IMR-90 (cell line): Measurements from ENCODE around the gene CDK15. TPM values are rescaled to one million over a fixed set of nuclear protein-coding genes. Genes with fewer than 3 reads are reported as not detected.

Experiments used
- ATAC-seq: fragments of 200-7000 bp; cut with Tn5 transposase; 2 replicates; pipeline ENCODE4 v1.9.1; 2020; ENCODE audit warnings: low read depth, mild to moderate bottlenecking, moderate library complexity
- BruUV-seq: library from RNA; stranded (reverse); fragments of 400-500 nt; replicated peaks from 2 replicates; lab custom pipeline; 2021; lab: Mats Ljungman, UMichigan
- CTCF ChIA-PET: fragments of 300-600 bp; formaldehyde crosslinking; extraction: SDS; loops from one replicate; lab custom pipeline; 2021; ENCODE audit warnings: antibody characterized with exemption; lab: Yijun Ruan, JAX
- POLR2A ChIA-PET: fragments of 300-600 bp; sonication (Branson Sonifier 250); formaldehyde crosslinking; loops from one replicate; lab custom pipeline; 2022; ENCODE audit warnings: antibody characterized with exemption; ENCODE audit not compliant: unreplicated experiment; lab: Charles Lee
- DNase-seq: peaks from one replicate; pipeline ENCODE4 v3.0.0; 2013
- H2AFZ ChIP-seq: replicated peaks from 2 replicates; pipeline ENCODE3; 2013; ENCODE audit warnings: low read length, mild to moderate bottlenecking; ENCODE audit not compliant: poor library complexity
- H2AK5ac ChIP-seq: 2 replicates; pipeline ENCODE4 v1.6.1; 2013; ENCODE audit warnings: low read depth, low read length, inconsistent platforms
- H2AK9ac ChIP-seq: replicated peaks from 2 replicates; pipeline ENCODE3; 2013; ENCODE audit warnings: mild to moderate bottlenecking, low read depth, low read length, moderate library complexity; ENCODE audit not compliant: poor library complexity
- H2BK120ac ChIP-seq: 2 replicates; pipeline ENCODE4 v1.6.1; 2013; ENCODE audit warnings: low read depth, low read length, inconsistent platforms
- H2BK15ac ChIP-seq: 3 replicates; pipeline ENCODE4 v1.6.1; 2013; ENCODE audit warnings: low read depth, low read length, inconsistent platforms
- H2BK20ac ChIP-seq: 2 replicates; pipeline ENCODE4 v1.6.1; 2013; ENCODE audit warnings: low read depth, mild to moderate bottlenecking, inconsistent platforms, low read length, moderate library complexity
- H2BK5ac ChIP-seq: 2 replicates; pipeline ENCODE4 v1.6.1; 2013; ENCODE audit warnings: mild to moderate bottlenecking, low read depth, low read length, inconsistent platforms; ENCODE audit not compliant: poor library complexity, severe bottlenecking
- H3K14ac ChIP-seq: replicated peaks from 2 replicates; pipeline ENCODE4 v1.6.1; 2013; ENCODE audit warnings: low read depth, low read length, inconsistent platforms
- H3K18ac ChIP-seq: 2 replicates; pipeline ENCODE4 v1.6.1; 2013; ENCODE audit warnings: low read depth, low read length, control low read depth
- H3K23ac ChIP-seq: 2 replicates; pipeline ENCODE4 v1.6.1; 2013; ENCODE audit warnings: low read depth, low read length, inconsistent platforms
- H3K27ac ChIP-seq: 2 replicates; pipeline ENCODE4 v1.5.1; 2013; ENCODE audit warnings: mild to moderate bottlenecking, control low read depth, low read length; ENCODE audit not compliant: insufficient read depth
- H3K27me3 ChIP-seq: 2 replicates; pipeline ENCODE4 v1.6.1; 2013; ENCODE audit warnings: low read length; ENCODE audit not compliant: control insufficient read depth, insufficient read depth
- H3K36me3 ChIP-seq: 2 replicates; pipeline ENCODE4 v1.6.1; 2013; ENCODE audit warnings: low read length, mixed read lengths; ENCODE audit not compliant: control insufficient read depth, insufficient read depth
- H3K4ac ChIP-seq: 2 replicates; pipeline ENCODE4 v1.6.1; 2013; ENCODE audit warnings: low read depth, low read length, inconsistent platforms
- H3K4me1 ChIP-seq: 2 replicates; pipeline ENCODE4 v1.6.1; 2013; ENCODE audit warnings: low read length, mixed read lengths; ENCODE audit not compliant: control insufficient read depth, insufficient read depth
- H3K4me2 ChIP-seq: 2 replicates; pipeline ENCODE4 v1.6.1; 2013; ENCODE audit warnings: low read depth, mild to moderate bottlenecking, control low read depth, low read length, moderate library complexity
- H3K4me3 ChIP-seq: 2 replicates; pipeline ENCODE4 v1.5.1; 2013; ENCODE audit warnings: low read depth, mild to moderate bottlenecking, control low read depth, low read length, moderate library complexity; ENCODE audit not compliant: insufficient read depth
- H3K56ac ChIP-seq: 2 replicates; pipeline ENCODE4 v1.6.1; 2013; ENCODE audit warnings: low read length, inconsistent platforms; ENCODE audit not compliant: insufficient read depth; ENCODE audit errors: extremely low read depth
- H3K79me1 ChIP-seq, 2 experiments: 2 replicates each; pipeline ENCODE4 v1.6.1; 2013; ENCODE audit warnings: low read length in 2 of 2, inconsistent platforms in 1 of 2, low read depth in 1 of 2
- H3K9ac ChIP-seq: 2 replicates; pipeline ENCODE4 v1.6.1; 2013; ENCODE audit warnings: low read depth, low read length, control low read depth
- H3K9me1 ChIP-seq: 2 replicates; pipeline ENCODE4 v1.6.1; 2013; ENCODE audit warnings: low read length, inconsistent platforms; ENCODE audit not compliant: insufficient read depth
- H3K9me3 ChIP-seq: 2 replicates; pipeline ENCODE4 v1.6.1; 2013; ENCODE audit warnings: low read length; ENCODE audit not compliant: control insufficient read depth, insufficient read depth
- H4K20me1 ChIP-seq: 2 replicates; pipeline ENCODE4 v1.6.1; 2013; ENCODE audit warnings: low read length, inconsistent platforms; ENCODE audit not compliant: insufficient read depth
- H4K5ac ChIP-seq: 2 replicates; pipeline ENCODE4 v1.6.1; 2013; ENCODE audit warnings: mild to moderate bottlenecking, low read depth, low read length, control low read depth
- H4K8ac ChIP-seq, 2 experiments: 2 replicates each; pipeline ENCODE4 v1.6.1; 2013; ENCODE audit warnings: low read depth in 2 of 2, low read length in 2 of 2, control low read depth in 1 of 2, inconsistent platforms in 1 of 2
- H4K91ac ChIP-seq: 2 replicates; pipeline ENCODE4 v1.6.1; 2013; ENCODE audit warnings: low read depth, low read length, inconsistent platforms; ENCODE audit not compliant: insufficient read depth
- NFE2L2 ChIP-seq: fragments of 150-350 bp; IDR thresholded peaks from 2 replicates; pipeline ENCODE4 v1.6.1; 2016; ENCODE audit warnings: low read depth, mild to moderate bottlenecking, low read length
- USF2 ChIP-seq: fragments of 150-350 bp; IDR thresholded peaks from 2 replicates; pipeline ENCODE4 v1.6.1; 2017; ENCODE audit warnings: mild to moderate bottlenecking, antibody characterized with exemption, low read length, low read depth
- WGBS, 2 experiments: methylation state at CpG; one replicate each; pipeline versions ENCODE4 v1.1.5 to v1.1.7; 2013; ENCODE audit warnings: missing lambda C conversion rate in 2 of 2; ENCODE audit not compliant: insufficient read length in 1 of 2; ENCODE audit errors: extremely low coverage in 2 of 2; 5-methylcytosine and 5-hydroxymethylcytosine counted together
- dilution Hi-C: fragments of 300-500 bp; cut with HindIII; formaldehyde crosslinking; loops from one replicate; pipeline ENCODE4 v1.14.3; 2018; ENCODE audit warnings: low sequenced_read_pairs; ENCODE audit not compliant: unreplicated experiment
- in situ Hi-C: fragments of 300-500 bp; cut with MboI; formaldehyde crosslinking; loops from 3 replicates; pipeline ENCODE4 v1.14.3; 2019; ENCODE audit warnings: low sequenced_read_pairs, inconsistent platforms, mixed read lengths
- intact Hi-C: fragments of 100-400 bp; cut with micrococcal nuclease; formaldehyde crosslinking; loops from 2 replicates; pipeline ENCODE4 v1.10.0; 2022
- polyA plus RNA-seq, 3 experiments: library from polyadenylated mRNA; depleted of rRNA; stranded (reverse); fragments of >200 nt; gene quantifications; 2 replicates each; pipeline ENCODE4 v1.2.3, GENCODE V29; 2012; ENCODE audit warnings: low replicate concordance in 1 of 3
- total RNA-seq: library from RNA; depleted of rRNA; stranded (reverse); fragments of >200 nt; gene quantifications from 2 replicates; pipeline ENCODE4 v1.2.3, GENCODE V29; 2012

The CDK15 gene
- total and polyA plus RNA-seq, 2 of the 4 experiments (the other 2 are of a cell fraction), result 16.1 to 33.0 TPM

- Histone ChIP-seq H3K27ac (no peak overlapping the region), H4K8ac (no peak overlapping the region), H3K23ac (no peak overlapping the region), H3K27me3 (no peaks in the 10 kb centered on the region; the same call in 1 of the 2 replicates), H2BK15ac (no peak overlapping the region), H2AFZ (no peak overlapping the region), H3K36me3 (no peaks in the 10 kb centered on the region), H4K91ac (no peak overlapping the region), H3K56ac (no peak overlapping the region), H2BK20ac (no peak overlapping the region), H3K14ac (no peak overlapping the region), H2AK9ac (no peak overlapping the region), H2AK5ac (peak overlapping the region; percentile 18; the same call in 1 of the 2 replicates), H3K4me3 (no peak overlapping the region), H4K20me1 (no peaks in the 10 kb centered on the region), H3K4me2 (no peak overlapping the region), H3K18ac (no peak overlapping the region), H4K5ac (no peak overlapping the region), H3K9ac (no peak overlapping the region), H2BK120ac (no peak overlapping the region), H3K9me1 (peaks cover 3% of the 10 kb centered on the region; the same call in 1 of the 2 replicates), H3K4me1 (peaks cover 7% of the 10 kb centered on the region; the same call in 1 of the 2 replicates), H2BK5ac (no peak overlapping the region), H3K4ac (no peak overlapping the region), H3K79me1 (no peaks in the 10 kb centered on the region), H3K9me3 (no peaks in the 10 kb centered on the region)
- intact Hi-C loops, result no loop called here
- dilution Hi-C loops, result no loop called here
- WGBS, 2 experiments, result 75% methylated on average over 3 of the region's 8 CpGs; no CpG with 5 or more reads in 1 of the 2 experiments
- in situ Hi-C loops, result no loop called here
- ChIA-PET POLR2A (no interaction called here), CTCF (no interaction called here)
- TF ChIP-seq USF2 (peak; percentile 19; the same call in 1 of the 2 replicates), NFE2L2 (no peak)
- ATAC-seq (no peak), DNase-seq (no peak)
- no TSS peak for BruUV-seq
Observed at GRCh38 chr2:201901786-201902185, 95.4 kb downstream of the CDK15 start.
